NCI-H1105 (cell line): ENCODE data around the gene CABP4.

Experiments used
- DNase-seq: peaks from one replicate; lab custom pipeline; 2025; lab: John Stamatoyannopoulos, UW

The CABP4 gene

DNA sequence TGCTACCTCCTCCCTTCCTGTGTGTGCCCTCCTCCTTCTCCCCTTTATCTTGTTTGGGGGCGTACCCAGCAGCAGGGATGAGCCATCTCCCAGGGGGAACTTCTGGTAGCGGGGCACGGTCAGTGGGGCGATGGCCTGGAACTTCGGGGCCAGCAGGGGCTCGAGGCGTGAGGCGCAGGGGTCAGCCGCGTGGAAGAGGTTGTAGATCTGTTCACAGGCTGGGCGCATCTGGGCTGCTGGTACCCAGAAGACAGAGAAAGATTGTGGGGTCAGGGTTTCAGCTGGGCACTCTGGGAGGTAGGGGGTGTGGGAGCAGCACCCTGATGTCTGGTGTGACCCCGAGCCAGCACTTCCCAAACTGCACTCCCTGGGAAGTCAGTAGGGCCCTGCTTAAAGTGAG, 41.0 kb downstream of the CABP4 start:
- DNase-seq = no peak

- no peak for DNase-seq
Measured at GRCh38 chr11:67497656-67498291, 42.6 kb downstream of the CABP4 start.

GRCh38 chr11:67498544-67498972, 43.4 kb downstream of the CABP4 start:
- DNase-seq = no peak

- DNase-seq = no peak
Measured at GRCh38 chr11:67499808-67500483, 44.8 kb downstream of the CABP4 start.

DNA sequence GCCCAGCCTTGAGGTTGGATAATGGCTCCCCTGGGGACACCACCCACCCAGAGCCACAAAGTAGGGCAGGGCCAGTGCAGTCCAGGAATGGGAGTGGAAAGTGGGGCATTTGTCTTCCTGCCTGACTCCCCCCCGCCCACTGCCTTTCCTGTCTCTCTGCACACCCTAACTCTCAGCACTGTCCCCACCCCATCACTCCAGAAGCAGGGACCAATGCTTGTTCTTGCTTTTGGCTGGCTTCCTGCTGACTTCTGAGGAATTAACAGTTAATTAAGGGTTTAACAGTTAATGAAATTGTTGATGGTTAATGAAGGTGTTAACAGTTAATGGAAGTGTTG, 45.3 kb downstream of the CABP4 start:
- DNase-seq = no peak

GRCh38 chr11:67500831-67501715, 45.9 kb downstream of the CABP4 start:
- DNase-seq = no peak

DNA sequence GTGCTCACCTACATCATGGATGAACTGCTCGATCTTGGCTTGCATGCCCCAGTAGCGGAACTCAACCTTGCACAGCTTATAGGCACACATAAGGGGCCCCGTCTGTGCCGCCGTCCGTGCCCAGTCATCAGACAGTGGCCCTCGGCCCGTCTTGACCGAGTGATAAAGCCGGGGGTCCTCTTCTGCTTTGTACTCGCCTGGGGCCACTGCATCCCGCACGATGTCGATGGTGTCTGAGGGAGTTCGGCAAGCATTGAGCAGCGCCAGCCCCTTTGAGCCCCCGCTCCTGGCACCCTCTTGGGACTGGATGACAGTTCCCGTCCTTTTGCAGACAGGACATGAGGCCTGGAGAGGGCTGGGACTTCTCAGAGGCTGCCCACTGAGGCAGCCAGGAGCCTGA, 46.7 kb downstream of the CABP4 start:
- DNase-seq = no peak

GRCh38 chr11:67502328-67502979, 47.3 kb downstream of the CABP4 start:
- DNase-seq = no peak

DNA sequence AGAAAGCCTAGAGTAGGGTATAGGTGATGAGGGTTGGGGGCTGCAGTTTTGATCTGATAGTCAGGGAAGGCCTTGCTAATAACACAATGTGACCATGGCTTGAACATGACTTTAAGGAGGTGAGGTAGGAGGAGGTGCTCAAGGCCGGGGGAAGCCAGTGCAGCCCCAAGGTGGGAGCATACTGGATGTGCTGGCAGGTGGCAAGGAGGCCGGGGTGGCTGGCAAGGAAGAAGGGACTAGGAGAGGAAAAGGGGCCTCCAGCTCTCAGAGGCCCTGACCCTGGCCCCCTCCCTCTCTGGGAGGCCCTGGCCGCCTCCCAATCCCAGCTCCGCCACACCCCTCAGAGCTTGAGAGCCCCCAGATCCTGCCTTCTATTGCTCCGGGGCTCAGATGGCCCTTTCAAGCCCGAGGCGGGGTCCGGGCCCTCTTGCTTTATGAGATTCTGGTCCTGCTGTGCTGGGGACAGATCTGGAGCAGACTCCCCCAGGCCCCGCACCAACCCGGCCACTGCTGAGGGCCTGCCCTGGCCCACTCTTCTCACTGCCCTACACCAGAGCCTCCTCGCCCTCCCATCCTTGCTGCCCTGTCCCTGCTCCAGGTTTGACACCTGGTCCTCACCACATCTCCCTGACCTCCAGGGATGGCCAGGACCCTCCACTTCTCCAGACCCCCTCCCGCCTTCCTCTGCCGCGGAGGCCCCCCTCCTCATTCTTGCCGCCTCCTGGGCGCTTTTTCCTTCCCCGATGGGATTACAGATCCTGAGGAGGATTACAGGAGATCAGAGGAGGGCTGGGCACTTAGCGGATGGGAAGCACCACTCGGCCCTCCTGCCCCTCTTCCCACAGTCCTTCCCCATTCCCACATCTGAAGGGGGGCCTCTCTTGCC, 48.2 kb downstream of the CABP4 start:
- DNase-seq = no peak

GRCh38 chr11:67504005-67504949, 49.1 kb downstream of the CABP4 start:
- DNase-seq = peak; percentile 13

DNA sequence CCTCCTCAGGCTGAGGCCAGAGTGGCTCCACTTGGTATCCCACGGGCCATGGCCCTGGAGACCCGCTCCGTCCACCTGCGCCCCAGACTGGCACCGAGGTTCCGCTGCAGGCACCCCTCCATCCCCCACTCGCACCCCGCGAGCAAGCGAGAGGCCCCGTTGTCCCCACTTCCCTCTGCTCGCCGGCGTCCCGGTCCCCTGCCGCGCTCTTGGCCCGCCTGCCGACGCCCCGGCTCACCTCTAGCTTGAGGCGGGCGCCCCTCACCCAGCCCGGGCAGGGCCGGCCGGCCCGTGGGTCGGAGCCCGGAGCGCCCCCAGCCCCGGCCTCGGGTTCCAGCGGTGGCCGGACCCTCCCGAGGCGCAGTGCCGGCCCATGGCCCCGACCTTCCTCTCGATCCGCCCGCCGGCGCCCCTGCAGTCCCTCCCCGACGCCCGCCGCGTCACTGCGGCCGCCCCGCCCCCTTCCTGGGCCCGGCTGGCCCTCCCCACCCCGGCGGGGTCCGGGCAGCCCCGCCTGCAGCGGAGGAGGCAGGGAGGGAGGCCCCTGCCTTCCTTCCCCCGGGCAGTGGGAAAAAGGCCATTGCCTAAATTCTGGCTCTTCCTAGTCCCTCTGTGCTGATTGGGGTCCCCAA, 49.9 kb downstream of the CABP4 start, which contains the start of gene PITPNM1:
Gene PITPNM1, minus strand, starts transcription at position 414 of the 632 bp plus-strand sequence. CDS start 1,183 bp downstream, outside the sequence.
- DNase-seq = peak; percentile 27

GRCh38 chr11:67505605-67506396, 50.6 kb downstream of the CABP4 start:
- DNase-seq = peak; percentile 85

DNA sequence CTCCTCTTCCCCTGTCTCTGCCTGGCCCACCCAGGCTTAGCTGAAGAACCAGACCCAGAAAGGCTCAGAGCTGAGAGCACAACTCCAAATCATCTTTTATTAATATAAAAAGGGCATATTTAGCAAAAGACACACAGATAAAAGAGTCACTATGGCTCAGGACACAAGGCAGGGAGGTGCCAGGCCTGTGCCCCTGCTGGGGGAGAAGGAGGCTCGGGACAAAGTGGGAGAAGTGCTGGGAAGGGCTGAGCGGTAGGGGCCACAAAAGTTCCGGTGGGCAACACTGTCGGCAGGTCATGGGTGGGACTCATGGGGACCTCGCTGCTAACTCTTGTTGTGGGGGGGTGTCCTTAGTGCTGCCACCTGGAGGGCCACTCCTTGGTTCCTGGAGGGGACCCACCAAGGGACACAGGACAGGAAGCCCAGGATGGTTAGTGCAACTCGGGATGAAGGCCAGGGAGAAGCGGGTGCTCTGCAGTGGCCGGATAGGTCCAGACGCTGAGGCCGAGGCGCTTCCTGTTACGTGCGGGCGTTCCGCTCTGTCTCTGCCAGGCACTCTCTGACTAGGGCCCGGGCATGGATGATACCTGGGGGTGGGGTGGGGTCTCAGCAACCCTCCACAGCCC, 51.4 kb downstream of the CABP4 start:
- no peak for DNase-seq

DNA sequence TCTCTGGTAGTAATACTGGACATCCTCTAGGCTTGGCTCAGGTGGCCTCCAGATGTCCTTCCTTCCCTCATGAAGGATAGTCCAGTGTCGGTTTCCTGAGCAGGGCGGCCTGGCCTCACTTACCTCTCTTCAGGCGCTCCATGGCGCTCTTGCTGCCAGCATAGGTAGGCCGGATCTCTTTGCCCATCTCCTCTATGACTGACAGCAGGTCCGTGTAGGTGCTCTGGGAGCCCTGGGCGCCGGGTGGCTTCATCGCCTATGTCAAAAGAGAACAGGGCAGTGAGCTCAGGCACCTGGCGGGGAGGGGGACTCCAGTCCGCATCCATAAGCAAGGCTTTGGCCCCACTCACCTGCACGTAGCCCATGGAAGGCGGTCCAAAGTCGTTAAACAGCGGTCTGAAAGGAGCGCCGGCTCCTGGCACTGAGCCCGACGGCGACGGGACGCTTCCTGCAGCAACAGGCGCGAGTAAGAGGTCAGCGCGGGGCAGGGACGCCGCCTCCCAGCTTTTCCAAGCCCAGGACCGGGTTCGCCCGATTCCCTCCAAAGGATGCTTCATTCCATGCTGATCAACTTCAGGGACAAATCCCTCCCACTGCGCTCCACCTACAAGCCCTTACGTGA, 52.2 kb downstream of the CABP4 start:
- DNase-seq = no peak

- peak; percentile 99 for DNase-seq
Measured at GRCh38 chr11:67507864-67508485, 52.8 kb downstream of the CABP4 start, which contains the start of gene CDK2AP2. CDK2AP2 (minus strand) TSS chr11:67508162; CDS start chr11:67508082, 80 bp downstream.

DNA sequence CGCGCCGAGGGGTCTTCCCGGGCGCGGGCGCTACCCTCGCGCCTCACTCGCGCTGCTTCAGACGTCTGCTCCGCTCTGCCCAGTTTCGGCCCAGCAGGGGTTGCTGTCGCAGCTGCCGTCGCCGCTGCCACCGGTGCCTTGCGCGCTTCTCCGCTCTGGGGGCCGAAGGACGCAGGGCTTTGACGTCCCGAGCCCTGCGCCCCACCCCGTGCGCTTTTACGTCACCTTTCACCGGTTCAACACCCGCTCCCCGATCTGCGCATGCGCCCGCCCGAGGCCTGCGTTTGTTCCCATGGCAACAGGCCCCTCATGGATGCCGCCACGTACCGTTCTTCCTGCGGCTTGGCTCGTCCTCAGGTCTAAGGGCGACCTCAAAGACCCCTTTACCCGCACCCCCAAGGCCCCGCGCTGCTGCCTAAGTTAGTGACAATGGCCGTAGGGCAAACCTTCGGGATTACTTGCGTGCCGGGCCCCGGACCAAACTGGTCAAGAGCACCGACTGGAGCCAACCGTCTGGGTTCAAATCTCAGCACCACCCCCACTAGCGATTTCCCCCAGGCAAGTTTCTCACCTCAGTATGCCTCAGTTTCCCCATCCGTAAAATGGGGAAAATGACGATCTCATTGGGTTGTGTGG, 53.5 kb downstream of the CABP4 start:
- DNase-seq = peak; percentile 98

GRCh38 chr11:67510023-67510345, 54.8 kb downstream of the CABP4 start:
- DNase-seq = no peak
